GM12878 (cell line): ENCODE measurements around the gene ROCK2. TPM values are rescaled to one million over a fixed set of nuclear protein-coding genes. Genes with fewer than 3 reads are reported as not detected.

ENCODE experiments used
- ATAC-seq: fragments of 200-7000 bp; cut with Tn5 transposase; 3 replicates; pipeline ENCODE4 v1.9.1; 2020; ENCODE audit warnings: mild to moderate bottlenecking, moderate library complexity
- BruUV-seq: library from RNA; stranded (reverse); fragments of 400-500 nt; replicated peaks from 2 replicates; lab custom pipeline; 2021; lab: Mats Ljungman, UMichigan
- CTCF ChIA-PET: fragments of 300-600 bp; sonication (Branson Sonifier 250); formaldehyde crosslinking; extraction: SDS; loops from one replicate; lab custom pipeline; 2021; ENCODE audit warnings: inconsistent platforms; lab: Yijun Ruan, JAX
- POLR2A ChIA-PET: fragments of 350-600 bp; formaldehyde crosslinking; extraction: SDS; loops from one replicate; lab custom pipeline; 2021; ENCODE audit warnings: inconsistent platforms; lab: Charles Lee
- RAD21 ChIA-PET: fragments of 300-600 bp; sonication (Branson Sonifier 250); formaldehyde crosslinking; loops from one replicate; lab custom pipeline; 2023; ENCODE audit warnings: antibody characterized with exemption; ENCODE audit not compliant: unreplicated experiment; lab: Charles Lee
- SMC1A ChIA-PET: fragments of 300-600 bp; sonication (Branson Sonifier 250); formaldehyde crosslinking; loops from one replicate; lab custom pipeline; 2023; ENCODE audit not compliant: unreplicated experiment, uncharacterized antibody; lab: Charles Lee
- DNase-seq: peaks from one replicate; pipeline ENCODE4 v3.0.0-alpha.2; 2011; ENCODE audit warnings: low read depth, low spot score
- FAIRE-seq: peaks from 3 replicates; lab custom pipeline; 2011; peaks lifted over from hg19 to GRCh38; lab: Jason Lieb, UNC
- H2AFZ ChIP-seq: 2 replicates; pipeline ENCODE4 v1.6.0; 2011; ENCODE audit warnings: low read depth, low read length, control low read depth; ENCODE audit not compliant: control insufficient read depth
- H3K27ac ChIP-seq: 2 replicates; pipeline ENCODE4 v1.5.1; 2011; ENCODE audit warnings: control low read depth; ENCODE audit not compliant: control insufficient read depth, insufficient read depth
- H3K27me3 ChIP-seq, 2 experiments: replicated peaks in 1 of 2; 2 replicates each; pipeline versions ENCODE4 v1.6.0 to v1.6.1; 2011; ENCODE audit warnings: low read length in 1 of 2; ENCODE audit not compliant: control insufficient read depth in 2 of 2, insufficient read depth in 2 of 2
- H3K36me3 ChIP-seq, 2 experiments: 2 replicates each; pipeline ENCODE4 v1.5.1; 2011; ENCODE audit warnings: low read length in 1 of 2; ENCODE audit not compliant: control insufficient read depth in 2 of 2, insufficient read depth in 2 of 2
- H3K4me1 ChIP-seq: 2 replicates; pipeline ENCODE4 v1.6.1; 2011; ENCODE audit warnings: mild to moderate bottlenecking, low read length, moderate library complexity, mixed read lengths; ENCODE audit not compliant: control insufficient read depth, insufficient read depth
- H3K4me2 ChIP-seq: 2 replicates; pipeline ENCODE4 v1.6.0; 2011; ENCODE audit warnings: control low read depth; ENCODE audit not compliant: control insufficient read depth, insufficient read depth
- H3K4me3 ChIP-seq: fragments of 200-600 bp; sonication (generic); 2 replicates; pipeline ENCODE4 v1.5.1; 2016
- H3K79me2 ChIP-seq: 2 replicates; pipeline ENCODE4 v1.6.0; 2011; ENCODE audit warnings: low read length; ENCODE audit not compliant: control insufficient read depth, insufficient read depth
- H3K9ac ChIP-seq: 2 replicates; pipeline ENCODE4 v1.8.0; 2011; ENCODE audit warnings: low read length, control low read depth, mixed read lengths; ENCODE audit not compliant: control insufficient read depth, insufficient read depth
- H3K9me3 ChIP-seq: replicated peaks from 3 replicates; pipeline ENCODE4 v1.5.1; 2011; ENCODE audit warnings: mild to moderate bottlenecking, low read length; ENCODE audit not compliant: control insufficient read depth, insufficient read depth
- H4K20me1 ChIP-seq: 2 replicates; pipeline ENCODE4 v1.6.0; 2011; ENCODE audit not compliant: control insufficient read depth, insufficient read depth
- EGR1 ChIP-seq, 2 experiments: IDR thresholded peaks; 1 replicate in 1 of 2; 2 replicates in 1 of 2; pipeline ENCODE4 v1.6.1; 2011 to 2012; ENCODE audit warnings: low read depth in 2 of 2, low read length in 2 of 2, borderline replicate concordance in 1 of 2, mild to moderate bottlenecking in 1 of 2, moderate library complexity in 1 of 2
- GATAD2B ChIP-seq: fragments of 450-650 bp; conservative IDR thresholded peaks from 2 replicates; pipeline ENCODE4 v1.6.1; 2017; ENCODE audit warnings: low read depth, mild to moderate bottlenecking, moderate library complexity
- HDAC2 ChIP-seq: fragments of 200-600 bp; sonication (generic); IDR thresholded peaks from 2 replicates; pipeline ENCODE4 v1.6.1; 2017
- MTA2 ChIP-seq: fragments of 450-650 bp; IDR thresholded peaks from 2 replicates; pipeline ENCODE4 v1.6.1; 2016; ENCODE audit warnings: low read depth, mild to moderate bottlenecking, moderate library complexity
- RAD51 ChIP-seq: fragments of 450-650 bp; IDR thresholded peaks from 2 replicates; pipeline ENCODE4 v1.6.1; 2016; ENCODE audit warnings: moderate library complexity, mild to moderate bottlenecking, inconsistent platforms
- RELA ChIP-seq: fragments of 450-650 bp; IDR thresholded peaks from 2 replicates; pipeline ENCODE4 v1.8.0; 2014; ENCODE audit warnings: borderline replicate concordance; ENCODE audit not compliant: partially characterized antibody
- ZNF24 ChIP-seq: fragments of 450-650 bp; IDR thresholded peaks from 2 replicates; pipeline ENCODE4 v1.6.1; 2017; ENCODE audit warnings: antibody characterized with exemption, mild to moderate bottlenecking
- in situ Hi-C: fragments of 300-500 bp; cut with MboI; formaldehyde crosslinking; loops from 9 replicates; pipeline ENCODE4 v1.14.3; 2018; ENCODE audit warnings: mixed read lengths
- intact Hi-C: fragments of 100-400 bp; cut with micrococcal nuclease; formaldehyde crosslinking; loops from one replicate; pipeline ENCODE4 v1.14.2; 2022; ENCODE audit not compliant: unreplicated experiment
- polyA plus RNA-seq, 11 experiments: library from polyadenylated mRNA; depleted of rRNA in 4 of 11; unstranded in 6 of 11; stranded (reverse) in 5 of 11; fragments of >200 nt; fragmentation: Nextera tagmentation in 4 of 11; fragmentation: Illumina TruSeq in 1 of 11; extraction: Ambion mirVana in 4 of 11; extraction: Trizol in 1 of 11; gene quantifications; 1 replicate in 1 of 11; 2 replicates in 10 of 11; pipeline versions ENCODE4 v1.2.1 to v1.2.3, GENCODE V29; 2011 to 2016; ENCODE audit warnings: inconsistent platforms in 2 of 11, missing spikeins in 2 of 11, low read depth in 1 of 11
- total RNA-seq, 4 experiments: library from RNA; depleted of rRNA in 3 of 4; stranded (reverse); fragments of >200 nt in 3 of 4; fragmentation: Illumina TruSeq in 1 of 4; extraction: Trizol in 1 of 4; gene quantifications; 2 replicates each; pipeline versions ENCODE4 v1.2.1 to v1.2.3, GENCODE V29; 2013 to 2021
- TF ChIP-seq, protein P1 (sequence below): fragments of 450-650 bp; IDR thresholded peaks from 2 replicates; pipeline ENCODE4 v1.6.1; 2018; ENCODE audit warnings: mild to moderate bottlenecking, low read depth, moderate library complexity; ENCODE audit not compliant: partially characterized antibody
- TF ChIP-seq, protein P2 (sequence below): fragments of 450-650 bp; IDR thresholded peaks from 2 replicates; pipeline ENCODE4 v1.6.1; 2017; ENCODE audit warnings: mild to moderate bottlenecking, low read depth, inconsistent platforms; ENCODE audit not compliant: poor library complexity, severe bottlenecking

Gene ROCK2
- total and polyA plus RNA-seq, 10 of the 15 experiments (the other 5 are each of a cell fraction or from before 2014, with no cell fraction given), result 4.6 to 22.1 (median 8.3) TPM

DNA sequence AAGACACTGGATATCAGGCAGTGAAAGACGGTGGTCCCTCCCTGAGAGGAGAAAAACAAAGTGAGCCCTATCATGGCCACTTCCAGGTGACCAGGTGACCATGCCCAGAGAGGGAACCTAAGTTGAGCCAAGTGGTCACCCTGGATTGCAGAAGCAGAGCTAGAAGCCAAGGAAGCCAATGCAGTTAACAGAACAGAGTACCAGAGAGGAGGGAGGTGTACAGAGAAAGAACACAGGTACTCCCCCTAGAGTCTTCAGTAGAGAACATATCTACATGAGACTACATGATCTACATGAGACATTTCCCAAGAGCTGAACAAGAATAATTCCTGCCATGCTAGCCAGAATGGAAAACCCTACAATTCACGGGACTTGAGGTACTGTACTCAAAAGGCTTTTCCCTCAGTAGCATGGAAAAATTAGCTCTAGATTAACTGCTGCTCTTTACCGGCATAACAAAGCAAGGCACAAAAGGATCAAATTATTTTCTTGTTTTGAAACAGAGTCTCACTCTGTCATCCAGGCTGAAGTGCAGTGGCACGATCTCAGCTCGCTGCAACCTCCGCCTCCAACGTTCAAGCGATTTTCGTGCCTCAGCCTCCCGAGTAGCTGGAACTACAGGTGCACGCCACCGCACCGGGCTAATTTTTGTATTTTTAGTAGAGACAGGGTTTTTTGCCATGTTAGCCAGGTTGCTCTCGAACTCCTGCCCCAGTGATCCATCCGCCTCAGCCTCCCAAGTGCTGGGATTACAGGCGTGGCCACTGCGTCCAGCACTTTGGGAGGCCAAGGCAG, 23.5 kb downstream of the ROCK2 start (continued):
- TF ChIP-seq, protein P1, sequence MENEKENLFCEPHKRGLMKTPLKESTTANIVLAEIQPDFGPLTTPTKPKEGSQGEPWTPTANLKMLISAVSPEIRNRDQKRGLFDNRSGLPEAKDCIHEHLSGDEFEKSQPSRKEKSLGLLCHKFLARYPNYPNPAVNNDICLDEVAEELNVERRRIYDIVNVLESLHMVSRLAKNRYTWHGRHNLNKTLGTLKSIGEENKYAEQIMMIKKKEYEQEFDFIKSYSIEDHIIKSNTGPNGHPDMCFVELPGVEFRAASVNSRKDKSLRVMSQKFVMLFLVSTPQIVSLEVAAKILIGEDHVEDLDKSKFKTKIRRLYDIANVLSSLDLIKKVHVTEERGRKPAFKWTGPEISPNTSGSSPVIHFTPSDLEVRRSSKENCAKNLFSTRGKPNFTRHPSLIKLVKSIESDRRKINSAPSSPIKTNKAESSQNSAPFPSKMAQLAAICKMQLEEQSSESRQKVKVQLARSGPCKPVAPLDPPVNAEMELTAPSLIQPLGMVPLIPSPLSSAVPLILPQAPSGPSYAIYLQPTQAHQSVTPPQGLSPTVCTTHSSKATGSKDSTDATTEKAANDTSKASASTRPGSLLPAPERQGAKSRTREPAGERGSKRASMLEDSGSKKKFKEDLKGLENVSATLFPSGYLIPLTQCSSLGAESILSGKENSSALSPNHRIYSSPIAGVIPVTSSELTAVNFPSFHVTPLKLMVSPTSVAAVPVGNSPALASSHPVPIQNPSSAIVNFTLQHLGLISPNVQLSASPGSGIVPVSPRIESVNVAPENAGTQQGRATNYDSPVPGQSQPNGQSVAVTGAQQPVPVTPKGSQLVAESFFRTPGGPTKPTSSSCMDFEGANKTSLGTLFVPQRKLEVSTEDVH, result no peak
- TF ChIP-seq GATAD2B, result no peak
- TF ChIP-seq MTA2, result no peak
- TF ChIP-seq RELA, result no peak
- no peak for TF ChIP-seq RAD51
- TF ChIP-seq, all 136 proteins: peak for 0

DNA sequence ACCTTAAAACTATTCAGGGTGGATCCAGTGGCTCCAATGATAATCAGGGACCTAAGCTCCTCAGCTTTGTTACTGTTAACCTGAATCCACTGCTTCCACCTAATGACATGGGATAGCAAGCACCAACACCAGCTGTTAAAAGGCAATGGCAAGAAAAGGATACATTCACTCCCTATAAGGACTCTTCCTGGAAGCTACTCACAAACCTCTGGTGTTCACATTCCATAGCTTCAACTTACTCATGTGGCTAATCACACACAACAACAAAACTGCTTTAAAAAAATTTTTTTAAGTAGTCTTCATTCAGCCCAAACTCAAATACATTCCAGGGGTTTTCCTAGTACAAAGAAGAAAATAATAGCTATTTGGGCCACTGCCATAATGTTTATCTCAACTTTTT, 24.5 kb downstream of the ROCK2 start:
- no peaks in the 10 kb centered on the region for H3K36me3 ChIP-seq
- RAD21 ChIA-PET, result no interaction called here
- in situ Hi-C loops, result no loop called here
- POLR2A ChIA-PET, result no interaction called here
- ATAC-seq (no peak), DNase-seq (no peak), FAIRE-seq (no peak)
- H2AFZ ChIP-seq, result no peak overlapping the region
- intact Hi-C loops, result no loop called here
- no peaks in the 10 kb centered on the region for H3K4me1 ChIP-seq
- H3K27me3 ChIP-seq, result no peaks in the 10 kb centered on the region
- CTCF ChIA-PET, result no interaction called here
- H3K27ac ChIP-seq, result no peak overlapping the region
- no peak overlapping the region for H3K9ac ChIP-seq
- H3K4me3 ChIP-seq, result no peak overlapping the region
- H3K9me3 ChIP-seq, result no peaks in the 10 kb centered on the region; the same call in 2 of the 3 replicates
- SMC1A ChIA-PET, result interaction anchor here (0.8 kb wide), 1 partner anchor 491 kb away, joined by 3 read pairs; no protein-coding TSS in a partner anchor
- TF ChIP-seq HDAC2 (no peak), EGR1 (IDR thresholded peaks at IDR 0.05; ENCODE audit: borderline replicate concordance in 1 of 2, low read depth in 2 of 2, low read length in 2 of 2) (no peak), ZNF24 (no peak)
- TF ChIP-seq, protein P2, sequence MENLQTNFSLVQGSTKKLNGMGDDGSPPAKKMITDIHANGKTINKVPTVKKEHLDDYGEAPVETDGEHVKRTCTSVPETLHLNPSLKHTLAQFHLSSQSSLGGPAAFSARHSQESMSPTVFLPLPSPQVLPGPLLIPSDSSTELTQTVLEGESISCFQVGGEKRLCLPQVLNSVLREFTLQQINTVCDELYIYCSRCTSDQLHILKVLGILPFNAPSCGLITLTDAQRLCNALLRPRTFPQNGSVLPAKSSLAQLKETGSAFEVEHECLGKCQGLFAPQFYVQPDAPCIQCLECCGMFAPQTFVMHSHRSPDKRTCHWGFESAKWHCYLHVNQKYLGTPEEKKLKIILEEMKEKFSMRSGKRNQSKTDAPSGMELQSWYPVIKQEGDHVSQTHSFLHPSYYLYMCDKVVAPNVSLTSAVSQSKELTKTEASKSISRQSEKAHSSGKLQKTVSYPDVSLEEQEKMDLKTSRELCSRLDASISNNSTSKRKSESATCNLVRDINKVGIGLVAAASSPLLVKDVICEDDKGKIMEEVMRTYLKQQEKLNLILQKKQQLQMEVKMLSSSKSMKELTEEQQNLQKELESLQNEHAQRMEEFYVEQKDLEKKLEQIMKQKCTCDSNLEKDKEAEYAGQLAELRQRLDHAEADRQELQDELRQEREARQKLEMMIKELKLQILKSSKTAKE, result no peak
- no TSS peak for BruUV-seq
- no peak overlapping the region for H3K4me2 ChIP-seq
- no peaks in the 10 kb centered on the region for H4K20me1 ChIP-seq
- peaks cover 12% of the 10 kb centered on the region for H3K79me2 ChIP-seq
